Large intestine (tissue), 3 donors: Measurements from ENCODE around the gene TCF20. TPM values are rescaled to one million over a fixed set of nuclear protein-coding genes. Genes with fewer than 3 reads are reported as not detected.

Experiments
- DNase-seq, 2 donors: peaks; one replicate each; pipeline versions ENCODE4 v3.0.0 to v3.0.0-alpha.2; 2013
- H3K27ac ChIP-seq: one replicate; pipeline ENCODE4 v1.5.1; 2013; ENCODE audit warnings: low read length
- H3K27me3 ChIP-seq: 2 replicates; pipeline ENCODE4 v1.6.1; 2013; ENCODE audit warnings: low read length; ENCODE audit not compliant: control insufficient read depth, insufficient read depth
- H3K36me3 ChIP-seq: 2 replicates; pipeline ENCODE4 v1.6.1; 2013; ENCODE audit warnings: low read length; ENCODE audit not compliant: control insufficient read depth, insufficient read depth
- H3K4me1 ChIP-seq: one replicate; pipeline ENCODE4 v1.6.1; 2013; ENCODE audit warnings: low read length; ENCODE audit not compliant: control insufficient read depth, insufficient read depth
- H3K4me3 ChIP-seq: one replicate; pipeline ENCODE4 v1.5.1; 2013; ENCODE audit warnings: low read length
- H3K9me3 ChIP-seq: one replicate; pipeline ENCODE4 v1.6.1; 2013; ENCODE audit warnings: mild to moderate bottlenecking, low read depth, low read length, moderate library complexity; ENCODE audit not compliant: control insufficient read depth
- WGBS: methylation state at CpG from one replicate; pipeline ENCODE4 v1.1.5; 2013; ENCODE audit warnings: low lambda C conversion rate; ENCODE audit not compliant: insufficient coverage; 5-methylcytosine and 5-hydroxymethylcytosine counted together
- polyA plus RNA-seq: library from polyadenylated mRNA; unstranded; fragments of 120-200 nt; gene quantifications from one replicate; pipeline ENCODE4 v1.2.1, GENCODE V29; 2013

Gene TCF20
- polyA plus RNA-seq, 1 donor: 30.5 TPM

GRCh38 chr22:42301077-42301741 is 30.8 kb upstream of the TCF20 start:
- no peak for DNase-seq
- Histone ChIP-seq H3K27me3 (no peaks in the 10 kb centered on the region), H3K36me3 (no peaks in the 10 kb centered on the region), H3K4me1 (peaks cover 54% of the 10 kb centered on the region), H3K9me3 (peaks cover 3% of the 10 kb centered on the region), H3K27ac (no peak overlapping the region), H3K4me3 (no peak overlapping the region)
- WGBS: no CpG with 5 or more reads among the region's 13 CpGs

GRCh38 chr22:42300259-42301076 is 30.0 kb upstream of the TCF20 start:
- WGBS: no CpG with 5 or more reads among the region's 10 CpGs
- H3K27me3 ChIP-seq: no peaks in the 10 kb centered on the region
- H3K4me3 ChIP-seq: peak overlapping the region; percentile 9
- peaks cover 54% of the 10 kb centered on the region for H3K4me1 ChIP-seq
- DNase-seq: peak in 1 of 2 donors; percentile 78
- no peaks in the 10 kb centered on the region for H3K36me3 ChIP-seq
- H3K9me3 ChIP-seq: peaks cover 4% of the 10 kb centered on the region
- H3K27ac ChIP-seq: no peak overlapping the region

- Histone ChIP-seq H3K4me3 (peak overlapping the region; percentile 9), H3K4me1 (peaks cover 56% of the 10 kb centered on the region), H3K27me3 (no peaks in the 10 kb centered on the region), H3K9me3 (peaks cover 4% of the 10 kb centered on the region), H3K27ac (no peak overlapping the region), H3K36me3 (no peaks in the 10 kb centered on the region)
- DNase-seq: peak in 1 of 2 donors; percentile 53
- WGBS: 27% methylated on average over 2 of the region's 19 CpGs
These were observed 29.3 kb upstream of the TCF20 start for GRCh38 chr22:42299586-42300258.

GRCh38 chr22:42298746-42299145 is 28.3 kb upstream of the TCF20 start:
- no CpG with 5 or more reads among the region's 8 CpGs for WGBS
- peaks cover 4% of the 10 kb centered on the region for H3K9me3 ChIP-seq

GRCh38 chr22:42297778-42298177 is 27.3 kb upstream of the TCF20 start:
- Histone ChIP-seq H3K36me3 (no peaks in the 10 kb centered on the region), H3K27me3 (no peaks in the 10 kb centered on the region), H3K9me3 (peaks cover 4% of the 10 kb centered on the region), H3K27ac (no peak overlapping the region), H3K4me1 (peaks cover 57% of the 10 kb centered on the region), H3K4me3 (no peak overlapping the region)
- no peak for DNase-seq
- no CpG with 5 or more reads among the region's 2 CpGs for WGBS

More at GRCh38 chr22:42298746-42299145, 28.3 kb upstream of the TCF20 start:
- H3K4me1 ChIP-seq: peaks cover 57% of the 10 kb centered on the region
- H3K4me3 ChIP-seq: no peak overlapping the region
- no peaks in the 10 kb centered on the region for H3K27me3 ChIP-seq
- H3K36me3 ChIP-seq: no peaks in the 10 kb centered on the region
- DNase-seq: no peak
- H3K27ac ChIP-seq: no peak overlapping the region

GRCh38 chr22:42296883-42297282 is 26.4 kb upstream of the TCF20 start:
- WGBS: no CpG with 5 or more reads among the region's 3 CpGs
- no peak for DNase-seq
- H3K36me3 ChIP-seq: no peaks in the 10 kb centered on the region
- H3K27me3 ChIP-seq: no peaks in the 10 kb centered on the region
- no peak overlapping the region for H3K27ac ChIP-seq
- peaks cover 4% of the 10 kb centered on the region for H3K9me3 ChIP-seq
- H3K4me1 ChIP-seq: peaks cover 57% of the 10 kb centered on the region
- H3K4me3 ChIP-seq: no peak overlapping the region

GRCh38 chr22:42296381-42296853 is 26.0 kb upstream of the TCF20 start:
- no peak overlapping the region for H3K4me3 ChIP-seq
- WGBS: no CpG with 5 or more reads among the region's 19 CpGs
- no peak overlapping the region for H3K27ac ChIP-seq
- no peaks in the 10 kb centered on the region for H3K27me3 ChIP-seq
- no peaks in the 10 kb centered on the region for H3K36me3 ChIP-seq
- peaks cover 4% of the 10 kb centered on the region for H3K9me3 ChIP-seq
- no peak for DNase-seq
- H3K4me1 ChIP-seq: peaks cover 57% of the 10 kb centered on the region

- no CpG with 5 or more reads among the region's 22 CpGs for WGBS
- DNase-seq: peak; percentile 38 to 64
- H3K36me3 ChIP-seq: no peaks in the 10 kb centered on the region
- no peaks in the 10 kb centered on the region for H3K27me3 ChIP-seq
- peaks cover 4% of the 10 kb centered on the region for H3K9me3 ChIP-seq
- peaks cover 41% of the 10 kb centered on the region for H3K4me1 ChIP-seq
- H3K4me3 ChIP-seq: no peak overlapping the region
- no peak overlapping the region for H3K27ac ChIP-seq
These were observed 23.9 kb upstream of the TCF20 start for GRCh38 chr22:42294034-42294985.

GRCh38 chr22:42292732-42293520 is 22.5 kb upstream of the TCF20 start:
- peak overlapping the region; percentile 71 for H3K27ac ChIP-seq
- H3K36me3 ChIP-seq: no peaks in the 10 kb centered on the region
- WGBS: no CpG with 5 or more reads among the region's 12 CpGs
- no peak overlapping the region for H3K4me3 ChIP-seq
- H3K27me3 ChIP-seq: no peaks in the 10 kb centered on the region
- peaks cover 38% of the 10 kb centered on the region for H3K4me1 ChIP-seq
- peak; percentile 42 to 77 for DNase-seq
- H3K9me3 ChIP-seq: peaks cover 4% of the 10 kb centered on the region
